ENCODE data around the gene PSMD14. TPM values are rescaled to one million over a fixed set of nuclear protein-coding genes. Genes with fewer than 3 reads are reported as not detected.
A peak's percentile ranks its signal among the peaks of the same experiment; 100 is the strongest.
"Not testable (repeated sequence)": the region's sequence is repeated elsewhere in the genome, so short reads cannot be mapped to it uniquely, and the experiment has no call there.

Gene PSMD14
- 61.8 TPM for polyA plus RNA-seq (ENCODE audit: insufficient read length)
- long read RNA-seq, donor 1, full-length matches to known transcripts = 34 of 34 reads
- long read RNA-seq, donor 1, partial matches to known transcripts = 0 of 34 reads
- long read RNA-seq, donor 1, other reads (novel, unspliced or antisense) = 0 of 34 reads
- long read RNA-seq, donor 2, full-length matches to known transcripts = 28 of 28 reads
- long read RNA-seq, donor 2, partial matches to known transcripts = 0 of 28 reads
- long read RNA-seq, donor 2, other reads (novel, unspliced or antisense) = 0 of 28 reads
- long read RNA-seq, donor 3, full-length matches to known transcripts = 20 of 25 reads
- long read RNA-seq, donor 3, partial matches to known transcripts = 0 of 25 reads
- long read RNA-seq, donor 3, other reads (novel, unspliced or antisense) = 5 of 25 reads
- long read RNA-seq, donor 4, partial matches to known transcripts = 0 of 3 reads
- long read RNA-seq, donor 4, other reads (novel, unspliced or antisense) = 0 of 3 reads
- long read RNA-seq, donor 5, full-length matches to known transcripts = 55 of 55 reads
- long read RNA-seq, donor 5, partial matches to known transcripts = 0 of 55 reads
- long read RNA-seq, donor 5, other reads (novel, unspliced or antisense) = 0 of 55 reads
- long read RNA-seq, donor 6, full-length matches to known transcripts = 43 of 303 reads
- long read RNA-seq, donor 6, partial matches to known transcripts = 255 of 303 reads
- long read RNA-seq, donor 6, other reads (novel, unspliced or antisense) = 5 of 303 reads
- long read RNA-seq, donor 7, full-length matches to known transcripts = 41 of 46 reads
- long read RNA-seq, donor 7, partial matches to known transcripts = 0 of 46 reads
- long read RNA-seq, donor 7, other reads (novel, unspliced or antisense) = 5 of 46 reads
- long read RNA-seq, donor 8, transcript PSMD14-201 (12 exons, 1,954 nt) = major isoform, 9 of 11 reads
- long read RNA-seq, donor 8, partial matches to known transcripts = 0 of 11 reads
- long read RNA-seq, donor 8, other reads (novel, unspliced or antisense) = 0 of 11 reads

GRCh38 chr2:161308178-161308955, at the start of gene PSMD14:
PSMD14 (plus strand) TSS chr2:161308425; CDS start chr2:161318826, 10,401 bp downstream.
- DNase-seq = peak; percentile 92

- no peak for DNase-seq
Observed at GRCh38 chr2:161265874-161266273, 42.4 kb upstream of the PSMD14 start.

GRCh38 chr2:161269111-161269510, 39.1 kb upstream of the PSMD14 start:
- no peak for DNase-seq

- DNase-seq = peak; percentile 34
Observed at GRCh38 chr2:161273038-161273760, 35.0 kb upstream of the PSMD14 start.

- DNase-seq = not testable (repeated sequence)
Observed at GRCh38 chr2:161278564-161279229, 29.5 kb upstream of the PSMD14 start.

- not testable (repeated sequence) for DNase-seq
Observed at GRCh38 chr2:161279230-161279815, 28.9 kb upstream of the PSMD14 start.

GRCh38 chr2:161280906-161281323, 27.3 kb upstream of the PSMD14 start:
- DNase-seq = not testable (repeated sequence)

GRCh38 chr2:161281615-161282310, 26.5 kb upstream of the PSMD14 start:
- not testable (repeated sequence) for DNase-seq

GRCh38 chr2:161282311-161282644, 25.9 kb upstream of the PSMD14 start:
- DNase-seq = not testable (repeated sequence)

GRCh38 chr2:161283926-161284325, 24.3 kb upstream of the PSMD14 start:
- DNase-seq = no peak

GRCh38 chr2:161303535-161304050, 4.6 kb upstream of the PSMD14 start:
- DNase-seq = no peak

- DNase-seq = no peak
Observed at GRCh38 chr2:161306919-161307318, 1.3 kb upstream of the PSMD14 start.

GRCh38 chr2:161307676-161308075, 549 bp upstream of the PSMD14 start:
- no peak for DNase-seq

GRCh38 chr2:161312996-161313395, 4.8 kb downstream of the PSMD14 start:
- DNase-seq = no peak

- DNase-seq = no peak
Observed at GRCh38 chr2:161315380-161315779, 7.2 kb downstream of the PSMD14 start.

GRCh38 chr2:161316701-161317100, 8.5 kb downstream of the PSMD14 start:
- no peak for DNase-seq

GRCh38 chr2:161321944-161322648, 13.9 kb downstream of the PSMD14 start:
- DNase-seq = no peak

- DNase-seq = no peak
Observed at GRCh38 chr2:161324876-161325275, 16.7 kb downstream of the PSMD14 start.

GRCh38 chr2:161327582-161327981, 19.4 kb downstream of the PSMD14 start:
- DNase-seq = no peak
